M059J (cell line): ENCODE measurements around the gene AFAP1. TPM values are rescaled to one million over a fixed set of nuclear protein-coding genes. Genes with fewer than 3 reads are reported as not detected.

Source experiments
- DNase-seq: peaks from one replicate; pipeline ENCODE4 v3.0.0-alpha.2; 2012; ENCODE audit warnings: low read depth
- total RNA-seq: library from RNA; depleted of rRNA; stranded (reverse); fragments of >200 nt; shearing (Covaris generic); gene quantifications from 2 replicates; pipeline ENCODE4 v1.2.3, GENCODE V29; 2014

The AFAP1 gene
- total RNA-seq, 1 experiment from 2014 or later = 53.8 TPM

DNA sequence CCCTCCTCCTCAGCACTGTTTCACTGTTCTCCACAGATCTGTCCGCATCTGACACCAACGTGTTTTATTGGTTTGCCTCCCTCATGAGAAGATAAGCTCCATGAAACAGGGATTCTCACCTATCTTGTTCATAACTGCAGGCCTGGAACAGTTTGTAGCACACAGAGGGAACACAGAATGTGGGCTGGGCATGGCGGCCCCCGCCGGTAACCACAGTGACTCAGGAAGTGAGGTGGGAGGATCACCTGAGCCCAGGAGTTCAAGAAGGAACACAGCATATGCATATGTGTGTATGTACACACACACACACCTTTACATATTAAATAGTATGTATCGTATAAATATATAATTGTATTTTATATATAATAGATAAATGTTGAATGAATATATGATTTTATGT, 168.6 kb downstream of the AFAP1 start:
- no peak for DNase-seq

DNA sequence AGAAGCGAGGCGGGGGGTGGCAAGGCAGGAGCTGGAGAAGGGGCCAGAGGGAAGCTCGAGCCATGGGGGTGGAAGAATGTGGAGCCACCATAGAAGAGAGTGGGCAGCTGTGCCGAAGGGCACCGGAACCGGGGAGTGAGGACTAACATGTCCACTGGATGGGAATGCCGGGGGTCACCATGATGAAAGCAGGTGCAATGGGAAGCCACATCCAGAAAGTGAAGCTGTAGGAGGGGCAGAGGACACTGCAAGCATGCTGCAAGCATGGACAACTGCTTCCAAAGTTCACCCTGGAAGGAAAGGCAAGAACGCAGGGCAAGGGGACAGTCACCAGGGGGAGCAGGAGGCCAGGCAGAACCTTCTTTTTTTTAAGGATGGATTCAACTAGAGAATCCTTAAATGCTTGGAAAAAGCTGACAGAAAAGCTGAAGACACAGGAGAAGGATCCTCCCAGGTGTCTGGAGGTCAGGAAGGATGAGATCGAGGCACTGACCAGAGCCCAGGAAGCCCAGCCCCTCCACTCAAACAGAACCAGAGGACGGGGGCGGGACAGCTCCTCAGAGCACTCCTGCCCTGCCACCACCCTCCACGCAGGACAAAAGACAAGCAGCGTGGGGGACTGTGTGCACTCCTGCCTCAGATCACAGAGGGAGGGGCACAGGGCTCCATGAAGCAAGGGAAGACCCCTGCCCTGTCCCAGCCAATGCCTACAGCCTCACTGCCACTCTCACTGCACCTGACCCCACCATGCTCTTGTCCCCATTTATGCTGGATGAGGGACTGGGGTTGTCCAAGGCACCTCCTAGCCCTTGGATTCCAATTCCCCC, 169.2 kb downstream of the AFAP1 start:
- peak; percentile 19 for DNase-seq

DNA sequence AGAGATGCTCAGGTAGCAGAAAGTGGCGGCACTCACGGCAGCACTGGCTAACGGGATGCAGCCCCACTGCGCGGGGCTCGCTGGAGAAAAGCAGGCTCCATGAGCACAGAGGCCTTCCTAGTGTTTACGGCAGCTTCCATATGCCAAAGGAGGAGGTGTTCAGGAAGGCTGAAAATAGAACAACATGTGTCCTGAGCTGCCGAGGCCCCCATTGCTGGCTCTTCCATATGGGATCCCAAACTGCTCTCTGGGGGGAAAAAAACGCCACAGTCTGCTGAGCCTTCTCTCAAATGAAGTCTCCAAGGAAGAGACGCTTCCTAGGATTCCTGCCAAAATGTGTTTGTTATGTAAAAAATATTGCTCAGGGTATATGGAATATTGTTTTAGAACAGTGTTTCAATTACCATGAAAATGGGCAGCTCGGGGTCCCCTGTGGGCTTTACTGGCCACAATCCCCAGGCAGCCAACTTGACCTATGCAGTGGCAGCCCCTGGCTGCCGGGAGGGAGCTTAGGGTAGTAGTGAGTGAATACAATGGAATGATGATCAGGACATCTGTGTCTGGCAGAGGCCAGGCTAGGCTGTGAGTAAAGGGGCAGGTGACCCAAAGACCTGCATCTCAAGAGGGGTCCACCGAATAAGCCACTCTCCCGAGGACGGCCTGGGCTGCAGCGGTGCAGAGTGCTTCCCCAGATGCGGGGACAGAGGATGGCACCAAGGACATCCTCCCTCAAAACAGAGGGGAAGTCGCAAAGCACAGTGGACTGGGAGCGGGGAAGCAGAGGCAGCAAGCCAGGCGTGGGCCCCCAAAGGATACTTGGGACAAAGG, 170.1 kb downstream of the AFAP1 start:
- DNase-seq = no peak

DNA sequence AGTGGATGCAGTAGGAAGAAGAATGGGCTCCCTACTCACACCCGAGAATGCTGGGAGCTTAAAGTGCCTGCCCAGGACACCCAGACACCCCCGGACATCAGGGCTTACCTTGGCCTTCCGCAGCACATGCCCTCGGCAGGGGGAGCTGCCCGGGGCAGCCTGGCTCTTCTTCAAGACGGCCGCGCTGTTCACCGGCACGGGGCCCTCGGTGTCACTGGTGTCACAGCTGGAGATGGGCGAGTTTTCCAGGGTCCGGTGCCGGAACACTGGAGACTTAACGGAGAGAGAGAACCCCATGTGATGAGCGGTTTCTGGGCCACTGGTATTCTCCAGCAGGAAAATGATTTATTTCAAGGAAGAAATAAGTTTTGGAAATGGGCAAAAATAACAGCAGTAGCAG, 170.9 kb downstream of the AFAP1 start:
- DNase-seq = no peak

- DNase-seq = no peak
Observed at GRCh38 chr4:7767966-7768365, 171.7 kb downstream of the AFAP1 start.

GRCh38 chr4:7767526-7767925, 172.1 kb downstream of the AFAP1 start:
- no peak for DNase-seq

GRCh38 chr4:7766661-7767345, 172.9 kb downstream of the AFAP1 start:
- DNase-seq = no peak

DNA sequence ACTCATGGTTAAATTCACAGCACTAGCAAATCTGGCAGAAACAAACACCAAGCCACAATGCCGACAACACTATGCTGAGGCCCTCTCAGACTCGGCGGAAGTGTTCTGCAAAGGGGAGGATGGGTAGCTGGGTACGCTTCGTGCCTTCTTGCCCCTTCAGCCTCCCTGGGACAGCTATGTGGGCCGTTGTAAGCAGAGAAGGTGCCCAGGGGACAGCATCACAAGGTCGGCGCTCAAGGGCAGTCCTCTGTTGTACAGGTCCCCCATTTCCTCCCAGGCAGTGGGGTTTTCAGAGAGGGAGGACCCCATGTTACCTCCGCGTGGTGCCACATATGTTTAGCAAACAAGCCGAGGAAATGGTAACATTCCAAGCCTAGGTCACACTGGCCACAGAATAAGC, 173.6 kb downstream of the AFAP1 start:
- no peak for DNase-seq

DNA sequence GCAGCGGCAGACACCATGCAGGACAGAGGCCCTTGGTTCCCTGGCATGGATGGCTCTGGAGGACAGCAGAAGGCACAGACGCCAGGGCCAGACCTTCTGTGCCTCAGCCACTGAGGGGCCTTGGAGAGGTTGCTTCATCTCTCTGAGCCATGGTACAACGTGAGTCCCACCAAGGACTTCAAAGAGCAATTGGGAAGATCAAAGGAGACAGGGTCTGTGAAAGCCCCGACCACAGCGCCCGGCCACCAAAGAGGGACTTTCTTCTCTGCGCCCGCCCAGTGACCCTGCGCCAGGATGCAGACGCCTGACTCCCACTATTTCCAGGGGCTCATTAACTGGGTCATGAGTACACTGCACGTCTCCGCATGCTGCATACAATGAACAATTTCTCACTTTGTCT, 174.0 kb downstream of the AFAP1 start:
- no peak for DNase-seq

DNA sequence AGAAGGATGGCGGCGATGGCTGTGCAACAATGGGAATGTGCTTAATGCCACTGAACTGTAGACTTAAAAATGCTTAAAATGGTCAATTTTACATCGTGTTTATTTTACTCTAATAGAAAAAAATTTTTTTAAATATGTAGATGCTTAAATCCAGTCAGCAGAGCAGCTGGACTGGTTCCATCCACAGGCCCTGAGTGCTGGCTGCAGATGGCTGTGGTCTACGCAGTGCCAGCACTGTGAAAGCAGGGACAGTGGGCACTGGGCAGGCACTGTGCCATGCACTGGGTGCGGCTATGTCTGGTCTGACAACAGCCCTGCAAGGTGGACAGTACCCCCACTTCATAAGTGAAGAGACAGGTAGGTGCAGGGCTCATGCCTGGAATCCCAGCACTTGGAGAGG, 175.2 kb downstream of the AFAP1 start:
- no peak for DNase-seq

DNA sequence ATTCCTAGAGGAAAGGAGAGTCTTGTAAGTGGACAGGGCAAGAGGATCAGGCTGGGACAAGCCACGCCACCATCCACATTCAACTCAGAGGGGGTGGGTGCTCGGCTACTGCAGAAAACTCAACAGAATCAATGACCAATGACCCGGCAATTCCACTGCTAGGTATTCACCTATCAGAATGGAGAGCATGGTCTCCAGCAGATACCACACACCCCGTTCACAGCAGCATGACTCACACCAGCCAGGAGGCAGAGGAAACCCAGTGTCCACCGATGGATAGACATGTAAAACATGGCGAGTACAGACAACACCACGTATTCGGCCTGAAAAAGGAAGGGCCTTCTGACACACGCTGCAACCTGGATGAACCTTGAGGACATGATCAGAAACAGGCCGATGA, 175.9 kb downstream of the AFAP1 start:
- peak; percentile 54 for DNase-seq

DNA sequence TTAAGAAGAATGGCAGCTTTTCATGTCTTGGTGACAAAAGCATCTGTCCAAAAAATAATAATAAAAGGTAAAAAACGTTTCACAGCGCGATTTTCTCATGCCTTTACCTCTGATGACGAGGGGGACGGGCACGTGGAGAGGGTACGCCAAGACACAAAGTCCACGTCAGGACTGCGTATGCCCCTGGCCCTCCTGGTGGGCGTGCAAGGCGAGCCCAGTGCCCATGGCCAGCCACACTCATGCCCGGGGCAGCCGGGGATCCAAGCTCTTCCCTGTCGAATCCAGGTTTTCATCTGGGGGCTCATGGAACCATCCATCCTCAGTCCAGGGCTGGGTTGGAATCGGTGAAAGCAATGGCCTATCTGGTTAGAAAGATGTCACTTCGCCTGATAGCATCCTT, 176.6 kb downstream of the AFAP1 start:
- no peak for DNase-seq

- no peak for DNase-seq
Observed at GRCh38 chr4:7762376-7763030, 177.2 kb downstream of the AFAP1 start.

DNA sequence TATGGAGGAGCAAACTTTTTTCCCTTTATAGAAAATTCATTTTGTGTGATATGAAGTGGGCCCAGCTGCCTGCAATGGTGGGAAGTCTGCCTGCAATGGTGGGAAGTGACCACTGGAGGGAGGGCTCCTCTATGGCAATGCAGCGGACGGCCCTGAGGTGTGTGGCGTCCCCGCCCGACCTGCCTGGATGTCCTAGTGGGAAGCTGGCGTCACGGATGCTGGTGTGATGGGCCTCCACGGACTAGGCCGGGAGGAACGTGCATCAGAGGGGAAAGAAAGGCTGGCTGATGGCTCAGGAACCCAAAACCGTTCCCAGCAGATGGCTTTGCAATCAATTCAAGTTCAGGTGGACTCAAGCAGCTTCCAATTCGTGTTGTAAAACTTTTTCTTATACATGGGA, 177.9 kb downstream of the AFAP1 start:
- peak; percentile 11 for DNase-seq

DNA sequence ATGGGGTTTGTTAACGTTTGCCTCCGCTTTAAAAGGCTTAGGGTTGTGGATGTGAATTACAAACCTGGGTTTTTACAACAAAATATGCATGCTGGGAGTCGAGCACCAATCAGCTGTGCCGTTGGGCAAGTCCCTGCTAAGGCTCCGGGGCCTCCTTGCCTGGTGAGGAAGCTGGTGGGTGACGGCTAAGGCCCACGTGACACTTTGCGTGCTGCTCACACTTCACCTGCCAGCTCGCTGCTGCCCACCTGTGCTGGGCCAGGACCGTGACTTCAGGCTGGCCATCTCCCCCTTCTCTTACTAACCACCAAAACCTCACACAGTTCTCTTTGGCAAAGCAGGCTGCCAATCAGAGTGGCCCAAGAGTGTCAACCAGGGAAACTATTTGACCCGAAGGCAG, 178.3 kb downstream of the AFAP1 start:
- DNase-seq = no peak

- DNase-seq = no peak
Observed at GRCh38 chr4:7760706-7761105, 179.0 kb downstream of the AFAP1 start.

DNA sequence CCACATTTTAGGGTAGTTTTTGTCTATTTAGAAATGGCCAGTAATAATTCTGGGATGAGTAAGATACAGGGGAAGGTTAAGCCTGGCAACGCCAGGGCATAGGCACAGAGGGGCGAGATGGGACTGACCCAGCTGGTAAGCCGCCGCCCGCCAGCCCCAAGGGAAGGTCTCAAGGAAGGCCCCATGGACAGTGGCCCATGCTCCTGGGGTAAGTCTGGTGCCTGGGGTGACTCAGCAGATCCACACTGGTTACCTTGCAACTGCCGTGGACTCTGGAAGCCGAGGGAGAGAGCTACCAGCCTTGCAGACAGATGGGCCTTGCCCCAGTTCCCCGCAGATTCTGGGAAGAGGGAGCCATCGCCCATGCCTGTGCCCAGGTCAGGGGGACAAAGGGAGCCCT, 179.4 kb downstream of the AFAP1 start:
- DNase-seq = no peak

- DNase-seq = no peak
Observed at GRCh38 chr4:7759635-7760034, 180.0 kb downstream of the AFAP1 start.

DNA sequence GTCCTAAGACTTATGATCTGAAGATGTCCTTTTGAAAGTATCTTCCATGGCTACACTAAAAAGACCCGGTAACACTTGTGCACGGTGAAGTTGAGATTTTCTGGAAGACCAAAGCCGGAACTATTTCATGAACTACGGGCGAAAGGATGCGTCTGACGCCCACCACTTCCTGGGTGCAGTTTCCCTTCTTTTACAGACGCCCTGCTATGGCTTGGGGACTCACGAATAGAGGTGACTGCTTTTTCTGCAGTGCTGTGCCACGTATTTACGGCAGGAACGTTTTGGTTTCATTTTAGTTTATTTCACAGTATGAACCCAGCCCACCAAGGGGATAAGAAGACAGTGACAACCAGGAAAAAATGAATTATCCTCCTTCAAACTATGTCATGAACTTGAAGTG, 180.4 kb downstream of the AFAP1 start:
- DNase-seq = no peak

DNA sequence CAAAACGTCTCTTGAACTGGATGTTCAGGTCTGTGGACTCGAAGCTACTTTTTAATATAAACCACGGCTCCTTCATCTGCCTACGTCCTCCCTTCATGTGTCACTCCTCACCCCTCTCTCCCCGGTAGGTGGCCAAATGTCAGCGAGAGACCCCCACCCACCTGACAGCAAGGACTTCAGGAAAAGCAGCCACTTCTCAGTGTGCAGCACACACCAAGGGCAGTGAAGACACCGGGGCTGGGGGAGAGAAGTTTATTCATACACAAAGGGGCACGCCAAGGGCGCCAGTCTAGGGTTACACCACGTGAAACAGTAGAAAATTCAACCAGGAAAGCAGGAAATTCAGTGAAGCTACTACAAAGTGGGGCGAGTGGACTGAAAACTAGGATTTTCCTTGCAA, 181.2 kb downstream of the AFAP1 start:
- DNase-seq = no peak

DNA sequence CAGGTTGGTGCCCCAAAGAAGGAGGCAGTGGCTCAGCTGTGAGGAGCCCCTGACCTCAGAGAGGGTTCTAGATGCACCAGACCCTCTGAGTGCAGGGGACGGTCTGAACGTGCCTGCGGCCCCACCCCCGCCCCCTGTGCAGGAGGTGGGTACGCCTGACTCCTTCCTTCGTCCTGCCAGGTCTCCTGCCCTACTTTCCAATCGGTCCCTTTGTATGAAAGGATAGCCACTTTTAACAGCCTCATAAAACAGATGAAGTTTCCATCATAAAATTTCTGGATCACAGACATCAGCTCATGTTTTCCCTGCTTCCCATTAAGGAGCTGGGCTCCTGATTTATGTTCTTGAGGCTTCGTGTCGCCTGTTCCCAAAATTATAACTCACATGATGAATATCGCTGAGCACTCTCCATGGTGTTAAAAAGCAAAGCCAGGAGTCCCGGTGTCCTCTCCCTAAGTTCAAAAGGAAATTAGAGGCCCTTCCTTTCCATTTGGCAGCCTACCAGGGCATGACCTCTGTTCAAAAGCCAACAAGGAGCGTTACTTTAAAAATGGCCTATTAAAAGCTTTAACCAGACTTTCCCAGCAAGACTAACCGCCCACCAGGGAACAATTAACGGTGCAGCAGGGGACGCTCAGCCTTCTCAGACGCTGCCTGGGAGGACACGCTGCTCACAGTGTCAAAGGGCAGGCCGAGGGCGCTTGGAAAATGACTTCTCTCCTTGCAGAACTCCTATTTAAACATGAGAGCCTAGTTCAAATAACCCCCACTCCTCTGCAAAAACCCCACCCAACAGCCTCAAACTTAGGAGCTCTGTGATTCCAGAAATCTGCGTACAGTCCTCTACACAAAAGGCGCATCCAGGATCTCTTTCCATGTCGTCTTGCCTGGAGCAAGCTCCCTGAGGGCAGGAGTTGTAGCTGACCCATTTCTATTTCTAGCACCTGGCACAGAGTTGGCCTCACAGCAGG, 181.9 kb downstream of the AFAP1 start:
- no peak for DNase-seq
